Cardiac fibroblast (primary cell): ENCODE results near the gene GAGE12H.
A peak's percentile ranks its signal among the peaks of the same experiment; 100 is the strongest.

Experiments
- DNase-seq, 2 donors: peaks; one replicate each; pipeline versions ENCODE4 v3.0.0 to v3.0.0-alpha.2; 2010; ENCODE audit warnings: low read depth in 2 of 2
- H3K4me3 ChIP-seq, 2 donors: replicated peaks in 1 of 2; 1 replicate in 1 of 2; 2 replicates in 1 of 2; pipeline ENCODE4 v1.5.1; 2011; ENCODE audit warnings: low read depth in 2 of 2, low read length in 2 of 2, mild to moderate bottlenecking in 2 of 2, moderate library complexity in 1 of 2
- CTCF ChIP-seq: IDR thresholded peaks from one replicate; pipeline ENCODE4 v1.5.1; 2011; ENCODE audit warnings: low read depth, mild to moderate bottlenecking, low read length, inconsistent platforms

The GAGE12H gene

GRCh38 chrX:49618574-49618973, 38.8 kb downstream of the GAGE12H start:
- no peak overlapping the region for H3K4me3 ChIP-seq
- DNase-seq: no peak
- TF ChIP-seq CTCF: no peak

GRCh38 chrX:49627086-49627777, 47.5 kb downstream of the GAGE12H start:
- H3K4me3 ChIP-seq: no peak overlapping the region
- peak; percentile 15 for TF ChIP-seq CTCF
- peak in 1 of 2 donors; percentile 1 for DNase-seq
